Measurements from ENCODE around the gene SEMA5B.

GRCh38 chr3:122987231-122987630 is 40.3 kb downstream of the SEMA5B start:
- TF ChIP-seq CTCF (IDR thresholded peaks at IDR 0.05) (no peak), POLR2A (IDR thresholded peaks at IDR 0.05) (no peak)

Data from uterus (tissue), 2 donors.